IPS-NIHi7 (cell line): ENCODE measurements around the gene RPL4.

Experiments used
- DNase-seq: peaks from one replicate; pipeline ENCODE4 v3.0.0; 2012; ENCODE audit warnings: mixed read lengths; ENCODE audit errors: extremely low spot score

Gene RPL4

GRCh38 chr15:66459818-66460615 lies 44.6 kb downstream of the RPL4 start:
- no peak for DNase-seq

GRCh38 chr15:66456211-66456610 lies 48.4 kb downstream of the RPL4 start:
- DNase-seq: no peak

- DNase-seq: no peak
These were observed 50.5 kb downstream of the RPL4 start for GRCh38 chr15:66454143-66454542.

GRCh38 chr15:66452971-66453580 lies 51.6 kb downstream of the RPL4 start:
- no peak for DNase-seq

- no peak for DNase-seq
These were observed 52.2 kb downstream of the RPL4 start for GRCh38 chr15:66452420-66452819.
